ENCODE results near the gene GABRB1. TPM values are rescaled to one million over a fixed set of nuclear protein-coding genes. Genes with fewer than 3 reads are reported as not detected.

The GABRB1 gene
- total RNA-seq, 2 experiments from 2014 or later, result not detected

DNA sequence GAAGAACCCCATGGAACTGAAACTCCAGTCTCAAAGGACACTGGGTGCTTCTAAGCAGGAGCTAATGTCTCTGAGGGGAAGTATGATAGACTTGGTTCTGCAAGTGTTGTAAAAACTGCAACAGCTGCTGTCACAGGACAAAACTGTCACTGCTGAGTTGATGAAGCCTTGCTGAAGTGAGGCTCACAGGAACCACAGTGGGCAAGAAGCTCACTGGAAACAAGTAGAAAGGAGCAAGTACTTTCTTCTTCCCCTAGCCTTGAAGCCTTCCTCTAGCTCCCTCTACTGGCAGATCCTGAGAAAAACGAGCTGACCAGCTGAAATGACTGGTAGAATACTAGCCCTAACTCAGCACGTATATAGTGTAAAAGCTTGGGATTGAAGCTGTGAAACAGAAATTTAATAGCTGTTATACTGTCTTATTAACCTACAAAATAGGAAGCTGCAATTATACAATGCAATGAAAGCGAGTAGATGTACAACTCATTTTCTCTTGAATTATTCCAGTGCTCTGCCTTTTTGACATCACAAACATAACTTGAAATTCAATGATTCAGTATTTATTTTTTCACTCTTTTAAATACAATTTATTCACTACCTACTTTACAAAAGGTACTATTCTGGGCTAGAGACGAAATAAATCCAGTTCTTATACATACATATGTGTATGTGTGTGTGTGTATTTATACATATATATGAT is 91.4 kb downstream of the GABRB1 start:
- POLR2A ChIA-PET, result no interaction called here
- H3K27ac Mint-ChIP-seq, result no peak overlapping the region

DNA sequence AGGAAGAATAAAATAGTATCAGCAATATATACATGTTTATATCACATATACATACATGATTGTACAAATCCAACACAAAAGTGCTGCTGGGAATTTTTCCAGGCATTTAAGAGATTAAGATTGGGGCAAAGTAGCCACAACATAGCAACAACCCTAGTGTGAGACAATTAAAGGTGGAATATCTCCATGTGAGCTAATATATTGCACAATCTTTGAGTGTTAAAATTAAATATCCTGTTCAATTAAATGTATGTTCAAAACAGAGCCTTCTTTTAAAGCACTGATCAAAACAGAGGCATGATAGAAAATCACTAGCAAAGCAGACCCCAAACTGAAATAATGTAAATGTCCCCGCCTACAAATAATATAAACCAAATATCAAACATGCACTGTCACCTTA is 97.6 kb downstream of the GABRB1 start:
- Mint-ChIP-seq H3K27me3 (peaks cover 8% of the 10 kb centered on the region), H3K4me1 (no peaks in the 10 kb centered on the region), H3K9me3 (ENCODE audit: low read depth) (no peaks in the 10 kb centered on the region), H3K36me3 (ENCODE audit: low read depth) (no peaks in the 10 kb centered on the region), H3K27ac (no peak overlapping the region), H3K4me3 (no peak overlapping the region)
- intact Hi-C loops (cut with DNase I, micrococcal nuclease), result no loop called here
- ChIA-PET CTCF (no interaction called here), POLR2A (no interaction called here)
- DNase-seq, result no peak
- ATAC-seq, result no peak

More for the DNA sequence above, 91.4 kb downstream of the GABRB1 start:
- Mint-ChIP-seq H3K36me3 (ENCODE audit: low read depth) (no peaks in the 10 kb centered on the region), H3K4me1 (no peaks in the 10 kb centered on the region), H3K9me3 (ENCODE audit: low read depth) (no peaks in the 10 kb centered on the region), H3K4me3 (no peak overlapping the region), H3K27me3 (peaks cover 8% of the 10 kb centered on the region)
- CTCF ChIA-PET, result interaction anchor here (0.6 to 1.9 kb wide), 24 partner anchors 8 to 279 kb away, joined by 3 to 15 read pairs (median 4); no protein-coding TSS in a partner anchor
- intact Hi-C loops (cut with DNase I, micrococcal nuclease), result loop anchor here (1.0 to 5.0 kb wide), 3 partner anchors 190 to 278 kb away; no protein-coding TSS in a partner anchor
- DNase-seq (peak; percentile 61), ATAC-seq (peak; percentile 75)

DNA sequence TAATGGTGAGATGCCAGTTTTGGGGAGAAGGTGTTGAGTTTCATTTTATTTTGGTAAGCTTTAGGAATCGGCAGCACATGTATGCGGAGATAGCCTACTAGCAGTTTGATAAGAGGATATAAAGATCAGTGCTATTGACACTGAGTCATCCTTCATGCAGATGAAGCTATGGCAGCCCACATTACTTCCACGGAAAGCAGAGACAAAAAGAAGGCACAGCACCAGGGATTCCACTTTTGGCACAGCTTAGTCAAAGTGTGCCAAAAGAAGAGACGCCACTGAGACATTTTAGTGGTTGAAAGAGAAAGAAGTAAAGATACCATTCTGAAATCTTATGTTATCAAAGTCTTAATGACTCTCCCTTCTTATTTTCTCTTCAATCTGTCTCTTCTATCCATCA is 103.8 kb downstream of the GABRB1 start:
- no peaks in the 10 kb centered on the region for H3K4me1 Mint-ChIP-seq
- POLR2A ChIA-PET, result no interaction called here
- DNase-seq (no peak), ATAC-seq (no peak)
- H3K27ac Mint-ChIP-seq, result no peak overlapping the region
- no peaks in the 10 kb centered on the region for H3K9me3 Mint-ChIP-seq (ENCODE audit: low read depth)
- intact Hi-C loops (cut with DNase I, micrococcal nuclease), result no loop called here
- H3K27me3 Mint-ChIP-seq, result peaks cover 11% of the 10 kb centered on the region
- CTCF ChIA-PET, result interaction anchor here (0.8 to 1.0 kb wide), 2 partner anchors 12 to 26 kb away, joined by 4 read pairs; no protein-coding TSS in a partner anchor
- no peaks in the 10 kb centered on the region for H3K36me3 Mint-ChIP-seq (ENCODE audit: low read depth)
- H3K4me3 Mint-ChIP-seq, result no peak overlapping the region

DNA sequence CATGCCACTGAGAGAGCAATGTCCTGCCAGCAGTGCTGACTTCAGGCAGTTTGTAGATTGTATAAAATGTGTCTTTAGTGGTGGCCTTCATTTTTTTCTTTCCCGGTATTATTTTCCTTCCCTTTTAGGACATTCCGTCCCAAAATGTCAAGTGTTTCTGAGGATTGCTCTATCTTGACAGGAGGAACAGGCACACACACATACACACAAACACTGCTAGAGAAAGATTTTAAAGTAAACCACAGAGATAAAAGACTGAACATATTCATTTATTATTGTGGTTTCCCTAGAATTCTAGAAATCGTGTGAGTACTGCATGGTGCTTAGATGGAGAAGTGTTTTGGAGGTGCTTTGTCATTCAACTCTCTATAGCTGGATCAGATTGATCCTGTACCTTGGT is 111.9 kb downstream of the GABRB1 start:
- CTCF ChIA-PET, result no interaction called here
- no peaks in the 10 kb centered on the region for H3K4me1 Mint-ChIP-seq

DNA sequence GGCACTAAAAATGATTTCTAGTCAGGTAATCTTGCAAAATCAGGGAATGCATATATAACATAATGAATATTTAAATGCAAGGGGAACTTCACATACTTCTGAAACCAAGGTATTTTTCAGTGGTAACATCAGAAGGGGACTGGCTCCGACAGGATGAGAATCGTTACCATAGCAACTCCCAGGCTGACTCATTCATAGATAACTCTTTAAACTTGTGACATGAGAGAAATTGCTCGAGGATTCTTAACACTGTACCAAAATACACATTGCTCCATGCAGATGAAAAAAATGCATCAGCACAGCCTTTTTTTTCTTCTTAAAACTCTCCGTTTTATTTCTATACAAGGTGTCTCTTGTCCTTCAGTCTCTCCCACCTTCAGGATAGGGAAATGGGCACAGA is 114.3 kb downstream of the GABRB1 start:
- CTCF ChIA-PET, result no interaction called here
- Mint-ChIP-seq H3K27ac (no peak overlapping the region), H3K27me3 (peaks cover 14% of the 10 kb centered on the region), H3K4me1 (no peaks in the 10 kb centered on the region), H3K4me3 (no peak overlapping the region), H3K36me3 (ENCODE audit: low read depth) (no peaks in the 10 kb centered on the region), H3K9me3 (ENCODE audit: low read depth) (no peaks in the 10 kb centered on the region)
- ATAC-seq, result peak; percentile 51
- no peak for DNase-seq
- intact Hi-C loops (cut with DNase I, micrococcal nuclease), result no loop called here
- POLR2A ChIA-PET, result no interaction called here

More for the DNA sequence above, 111.9 kb downstream of the GABRB1 start:
- Mint-ChIP-seq H3K4me3 (no peak overlapping the region), H3K27me3 (peaks cover 17% of the 10 kb centered on the region), H3K36me3 (ENCODE audit: low read depth) (no peaks in the 10 kb centered on the region), H3K27ac (no peak overlapping the region), H3K9me3 (ENCODE audit: low read depth) (no peaks in the 10 kb centered on the region)
- no peak for ATAC-seq
- intact Hi-C loops (cut with DNase I, micrococcal nuclease), result no loop called here
- no peak for DNase-seq
- POLR2A ChIA-PET, result no interaction called here

DNA sequence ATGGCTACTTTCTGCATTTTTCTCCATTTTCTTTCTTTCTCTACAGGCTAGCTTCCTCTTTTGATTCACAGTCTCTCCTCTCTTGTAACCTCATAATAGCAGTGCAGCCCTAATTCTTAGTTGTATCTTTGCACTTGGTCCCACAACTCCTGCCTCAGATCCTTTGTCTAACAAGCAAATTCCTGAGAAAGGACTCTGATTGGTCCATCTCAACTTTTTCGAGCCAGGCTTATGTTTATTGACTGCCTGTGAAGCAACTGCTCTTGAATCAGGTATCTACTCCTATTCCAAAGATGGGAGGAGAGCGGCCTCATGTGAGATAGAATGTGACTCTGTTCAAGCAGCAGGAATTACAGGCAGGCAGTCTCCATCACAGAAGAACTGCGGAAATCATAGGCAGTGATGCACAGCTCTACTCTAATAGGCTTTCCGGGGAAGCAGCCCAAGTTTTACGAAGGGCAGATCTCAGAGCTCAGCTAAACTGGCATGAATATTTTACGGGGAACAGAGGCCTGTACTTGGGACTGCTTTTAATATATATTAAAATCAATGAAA is 123.5 kb downstream of the GABRB1 start:
- POLR2A ChIA-PET, result no interaction called here
- no peaks in the 10 kb centered on the region for H3K4me1 Mint-ChIP-seq
- no peaks in the 10 kb centered on the region for H3K36me3 Mint-ChIP-seq (ENCODE audit: low read depth)

DNA sequence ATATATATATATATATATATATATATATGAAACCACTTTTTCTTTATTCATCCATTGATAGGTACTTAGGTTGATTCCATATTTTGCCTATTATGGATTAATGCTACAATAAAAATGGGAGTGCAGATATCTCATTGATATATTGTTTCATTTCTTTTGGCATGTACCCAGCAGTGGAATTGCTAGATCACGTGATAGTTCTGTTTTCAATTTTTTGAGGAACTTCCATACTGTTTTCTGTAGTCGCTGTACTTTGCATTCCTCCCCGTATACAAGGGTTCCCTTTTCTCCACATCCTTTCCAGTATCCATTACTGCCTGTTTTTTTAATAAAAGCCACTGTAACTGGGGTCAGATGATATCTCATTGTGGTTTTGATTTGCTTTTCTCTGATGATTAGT is 124.6 kb downstream of the GABRB1 start:
- DNase-seq (no peak), ATAC-seq (no peak)
- ChIA-PET CTCF (no interaction called here), POLR2A (no interaction called here)
- Mint-ChIP-seq H3K27ac (no peak overlapping the region), H3K27me3 (peaks cover 10% of the 10 kb centered on the region), H3K4me3 (no peak overlapping the region), H3K36me3 (ENCODE audit: low read depth) (no peaks in the 10 kb centered on the region), H3K9me3 (ENCODE audit: low read depth) (no peaks in the 10 kb centered on the region), H3K4me1 (no peaks in the 10 kb centered on the region)
- intact Hi-C loops (cut with DNase I, micrococcal nuclease), result no loop called here

More for the DNA sequence above, 123.5 kb downstream of the GABRB1 start:
- CTCF ChIA-PET, result no interaction called here
- no peak overlapping the region for H3K4me3 Mint-ChIP-seq
- ATAC-seq (no peak), DNase-seq (no peak)
- peaks cover 12% of the 10 kb centered on the region for H3K27me3 Mint-ChIP-seq
- no peaks in the 10 kb centered on the region for H3K9me3 Mint-ChIP-seq (ENCODE audit: low read depth)
- no peak overlapping the region for H3K27ac Mint-ChIP-seq
- intact Hi-C loops (cut with DNase I, micrococcal nuclease), result no loop called here

DNA sequence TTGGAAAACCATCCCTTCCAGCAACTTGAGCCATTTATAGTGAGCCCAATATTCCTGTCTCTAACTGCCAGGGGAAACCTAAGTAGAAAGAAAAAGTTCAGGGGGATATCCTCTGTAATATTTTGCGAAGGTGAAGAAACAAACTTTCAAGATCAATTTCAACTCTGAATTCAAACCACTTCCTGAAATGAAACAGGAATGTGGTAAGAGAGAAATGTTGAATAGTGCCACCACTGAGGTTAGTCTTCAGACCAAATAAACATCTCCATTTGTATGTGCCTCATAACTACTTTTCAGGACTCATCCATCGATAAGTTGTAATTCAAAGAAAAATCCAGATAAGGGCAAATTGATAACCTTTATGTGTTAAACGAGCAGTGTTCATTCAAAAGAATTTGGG is 128.7 kb downstream of the GABRB1 start:
- no peaks in the 10 kb centered on the region for H3K9me3 Mint-ChIP-seq (ENCODE audit: low read depth)
- CTCF ChIA-PET, result no interaction called here
- ATAC-seq (no peak), DNase-seq (no peak)
- no peak overlapping the region for H3K4me3 Mint-ChIP-seq
- H3K27me3 Mint-ChIP-seq, result peaks cover 2% of the 10 kb centered on the region
- POLR2A ChIA-PET, result no interaction called here
- intact Hi-C loops (cut with DNase I, micrococcal nuclease), result no loop called here
- H3K4me1 Mint-ChIP-seq, result no peaks in the 10 kb centered on the region
- H3K27ac Mint-ChIP-seq, result no peak overlapping the region
- no peaks in the 10 kb centered on the region for H3K36me3 Mint-ChIP-seq (ENCODE audit: low read depth)

DNA sequence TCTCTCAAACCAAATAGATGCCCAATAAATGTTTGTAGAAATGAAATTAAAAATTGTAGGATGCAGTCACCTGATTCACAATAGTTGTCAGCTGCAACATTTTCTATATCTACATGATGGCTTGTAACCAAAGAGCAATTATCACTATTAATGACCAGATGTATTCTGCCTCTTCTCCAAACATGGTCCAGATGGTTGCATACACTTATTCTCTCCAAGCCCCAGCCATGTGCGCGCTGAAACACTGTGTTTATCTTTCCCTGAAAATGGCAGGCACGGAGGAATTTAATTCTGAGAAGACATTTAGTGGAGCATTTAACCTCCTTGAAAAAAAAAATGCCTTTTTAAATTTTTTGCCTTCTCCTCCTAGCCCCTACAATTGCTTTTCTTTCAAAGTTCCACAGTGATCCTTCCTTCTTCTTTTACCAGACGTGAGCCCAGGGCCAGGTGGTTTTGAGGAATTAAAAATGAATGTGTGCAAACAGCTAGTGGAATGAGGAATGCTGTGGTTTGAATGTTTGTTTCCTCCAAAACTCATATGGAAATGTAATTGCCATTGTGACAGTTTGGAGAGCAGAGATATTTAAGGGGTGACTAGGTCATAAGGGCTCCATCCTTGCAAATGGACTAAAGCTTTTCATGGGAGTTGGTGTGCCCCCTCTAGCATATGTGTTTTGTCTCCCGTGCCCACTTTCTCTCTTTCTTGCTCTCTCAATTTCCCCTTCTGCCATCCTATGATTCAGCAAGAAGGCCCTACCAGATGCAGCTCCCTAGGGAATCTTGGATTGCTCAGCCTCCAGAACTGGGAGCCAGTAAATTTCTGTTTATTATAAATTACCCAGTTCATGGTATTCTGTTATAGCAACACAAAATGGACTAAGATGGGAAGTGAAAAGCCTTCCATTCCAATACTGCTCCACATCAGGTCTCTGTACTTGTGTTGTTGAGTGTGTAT is 136.0 kb downstream of the GABRB1 start:
- no peak for ATAC-seq
- ChIA-PET POLR2A (no interaction called here), CTCF (interaction anchor here (1.3 kb wide), 1 partner anchor 26 kb away, joined by 3 read pairs; no protein-coding TSS in a partner anchor)
- Mint-ChIP-seq H3K9me3 (ENCODE audit: low read depth) (peaks cover 3% of the 10 kb centered on the region), H3K27me3 (no peaks in the 10 kb centered on the region), H3K27ac (no peak overlapping the region), H3K36me3 (ENCODE audit: low read depth) (no peaks in the 10 kb centered on the region), H3K4me1 (no peaks in the 10 kb centered on the region), H3K4me3 (no peak overlapping the region)
- DNase-seq, result no peak
- intact Hi-C loops (cut with DNase I, micrococcal nuclease), result no loop called here

DNA sequence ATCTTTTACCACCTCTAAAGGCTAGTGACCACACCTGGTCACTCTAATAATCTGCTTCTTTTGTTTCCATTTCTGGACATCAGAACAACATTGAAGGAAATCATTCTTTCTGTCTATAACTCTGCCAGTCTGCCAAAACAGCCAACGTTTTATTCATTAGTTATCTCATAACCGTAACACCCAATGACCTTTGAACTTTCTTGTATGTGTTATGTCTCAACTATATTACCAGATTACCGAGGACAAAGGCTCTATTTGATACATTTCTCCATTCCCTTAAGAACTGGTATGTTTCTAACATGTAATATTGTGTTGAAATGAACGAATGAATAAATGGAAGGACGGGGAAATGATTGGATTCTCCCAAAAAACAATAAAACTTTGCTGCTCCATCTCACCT is 152.7 kb downstream of the GABRB1 start:
- H3K27me3 Mint-ChIP-seq, result peaks cover 15% of the 10 kb centered on the region
- H3K9me3 Mint-ChIP-seq (ENCODE audit: low read depth), result no peaks in the 10 kb centered on the region
- H3K4me3 Mint-ChIP-seq, result no peak overlapping the region
- ChIA-PET CTCF (no interaction called here), POLR2A (no interaction called here)
- H3K27ac Mint-ChIP-seq, result no peak overlapping the region
- no peak for DNase-seq
- no peaks in the 10 kb centered on the region for H3K4me1 Mint-ChIP-seq
- no peaks in the 10 kb centered on the region for H3K36me3 Mint-ChIP-seq (ENCODE audit: low read depth)
- intact Hi-C loops (cut with DNase I, micrococcal nuclease), result no loop called here
- ATAC-seq, result no peak

DNA sequence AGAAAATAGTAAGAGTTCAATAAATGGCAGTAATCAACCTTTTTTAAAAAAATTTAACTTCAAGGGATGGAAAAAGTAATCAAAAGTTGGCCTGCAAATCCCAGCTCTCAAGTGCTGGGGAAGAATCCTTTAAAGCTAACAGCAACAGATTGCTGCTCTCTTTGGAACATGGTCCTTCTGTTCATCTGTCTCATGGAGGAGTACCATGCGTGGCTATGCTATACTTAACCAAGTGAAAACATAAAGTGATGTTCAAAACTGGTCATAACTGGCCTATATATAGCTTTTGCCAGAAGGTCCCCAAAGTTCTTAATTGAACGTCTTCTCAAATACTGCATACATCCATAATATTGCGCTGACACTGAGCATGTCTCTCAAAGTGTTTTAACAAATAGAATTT is 154.4 kb downstream of the GABRB1 start:
- Mint-ChIP-seq H3K36me3 (ENCODE audit: low read depth) (no peaks in the 10 kb centered on the region), H3K27me3 (peaks cover 14% of the 10 kb centered on the region), H3K9me3 (ENCODE audit: low read depth) (no peaks in the 10 kb centered on the region), H3K27ac (no peak overlapping the region), H3K4me1 (no peaks in the 10 kb centered on the region), H3K4me3 (no peak overlapping the region)
- CTCF ChIA-PET, result no interaction called here
- ATAC-seq (no peak), DNase-seq (no peak)
- intact Hi-C loops (cut with DNase I, micrococcal nuclease), result no loop called here
- POLR2A ChIA-PET, result no interaction called here

DNA sequence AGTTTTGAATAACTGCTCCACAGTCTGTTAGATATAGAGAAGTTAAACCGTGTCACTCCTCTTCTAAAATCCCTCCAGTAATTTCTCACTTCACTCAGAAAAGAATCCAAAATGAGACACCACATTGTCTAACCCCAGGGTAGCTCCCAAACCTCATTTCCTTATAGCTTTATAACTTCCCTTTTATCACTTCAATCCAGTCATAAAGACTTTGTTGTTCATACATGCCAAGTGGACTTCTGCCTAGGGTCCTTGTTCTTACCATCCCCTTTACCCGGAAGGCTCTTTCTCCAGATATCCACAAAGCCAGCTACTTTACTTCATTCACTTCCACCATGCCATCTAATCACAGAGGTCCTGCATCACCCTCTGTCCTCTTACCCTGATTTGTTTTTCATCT is 156.2 kb downstream of the GABRB1 start:
- no peak overlapping the region for H3K4me3 Mint-ChIP-seq
- no peak overlapping the region for H3K27ac Mint-ChIP-seq
- H3K27me3 Mint-ChIP-seq, result peaks cover 14% of the 10 kb centered on the region
- ChIA-PET CTCF (no interaction called here), POLR2A (no interaction called here)
- intact Hi-C loops (cut with DNase I, micrococcal nuclease), result no loop called here
- H3K36me3 Mint-ChIP-seq (ENCODE audit: low read depth), result no peaks in the 10 kb centered on the region
- no peak for DNase-seq
- ATAC-seq, result no peak
- no peaks in the 10 kb centered on the region for H3K4me1 Mint-ChIP-seq
- no peaks in the 10 kb centered on the region for H3K9me3 Mint-ChIP-seq (ENCODE audit: low read depth)

All from activated CD4-positive, alpha-beta T cell treated with anti-CD3 and anti-CD28 coated beads for 36 hours (primary cell).